Limb (tissue), 2 donors: ENCODE results near the gene CFDP1.
"Not testable (repeated sequence)": the region's sequence is repeated elsewhere in the genome, so short reads cannot be mapped to it uniquely, and the experiment has no call there.

Source experiments
- DNase-seq, 2 donors: peaks; one replicate each; pipeline ENCODE4 v3.0.0-alpha.2; 2016; ENCODE audit errors: extremely low spot score in 2 of 2

CFDP1 gene

DNA sequence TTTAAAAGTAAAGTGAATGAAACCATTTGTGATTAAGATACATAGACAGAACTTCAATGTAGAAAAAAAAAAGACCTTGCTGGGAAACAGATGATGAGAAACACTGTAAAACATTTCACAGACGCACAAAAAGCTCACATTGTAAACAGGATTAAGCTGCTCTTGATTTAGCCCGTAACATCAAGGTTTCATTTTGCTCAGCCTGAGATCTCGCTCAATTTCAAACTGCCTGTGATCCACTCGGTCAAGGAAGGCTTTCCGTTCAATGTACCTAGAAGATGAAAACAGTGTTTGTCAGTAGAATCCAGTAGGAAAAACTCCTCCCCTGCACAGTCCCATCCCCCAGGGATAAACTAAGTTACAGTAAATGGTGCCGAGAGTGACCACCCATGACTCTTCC lies 139.5 kb downstream of the CFDP1 start:
- no peak for DNase-seq

DNA sequence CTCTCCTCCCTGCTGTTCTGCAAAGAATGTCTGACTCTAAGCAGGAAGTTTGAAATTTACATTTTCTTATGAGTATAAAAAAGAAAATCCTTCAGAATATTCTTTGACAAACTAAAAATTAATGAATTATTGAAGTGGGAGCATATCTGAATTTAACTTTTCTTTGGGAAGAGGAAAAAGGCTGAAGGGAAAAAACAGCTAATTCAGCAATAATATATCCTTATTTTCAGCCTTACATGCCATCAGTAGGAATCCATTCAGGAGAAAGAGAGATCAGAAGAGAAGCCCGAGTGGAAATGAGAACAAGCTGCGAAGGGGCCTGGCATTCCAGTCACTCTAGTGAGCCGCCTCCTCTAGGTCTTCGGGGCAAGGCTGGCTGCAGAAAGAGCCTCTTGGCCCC lies 140.1 kb downstream of the CFDP1 start:
- no peak for DNase-seq

DNA sequence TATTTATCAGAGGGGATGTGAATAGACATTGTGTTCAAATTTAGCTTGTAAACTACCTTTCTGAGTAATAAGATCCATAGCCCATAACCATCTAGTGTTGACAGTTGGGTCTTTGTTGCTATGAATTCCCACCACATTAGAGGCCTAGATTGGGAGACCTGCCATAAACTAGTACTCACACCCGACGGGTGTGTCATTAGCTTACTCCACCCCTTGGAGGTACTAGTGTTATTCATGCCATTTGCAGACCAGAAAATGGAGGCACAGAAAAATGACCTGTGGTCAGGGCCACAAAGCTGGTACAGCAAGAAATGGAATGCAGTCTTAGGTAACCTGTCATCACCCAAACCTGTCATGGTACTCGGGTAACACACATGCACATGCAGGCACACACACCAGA lies 140.6 kb downstream of the CFDP1 start:
- DNase-seq: no peak

GRCh38 chr16:75289189-75289588 lies 144.1 kb downstream of the CFDP1 start:
- DNase-seq: no peak

DNA sequence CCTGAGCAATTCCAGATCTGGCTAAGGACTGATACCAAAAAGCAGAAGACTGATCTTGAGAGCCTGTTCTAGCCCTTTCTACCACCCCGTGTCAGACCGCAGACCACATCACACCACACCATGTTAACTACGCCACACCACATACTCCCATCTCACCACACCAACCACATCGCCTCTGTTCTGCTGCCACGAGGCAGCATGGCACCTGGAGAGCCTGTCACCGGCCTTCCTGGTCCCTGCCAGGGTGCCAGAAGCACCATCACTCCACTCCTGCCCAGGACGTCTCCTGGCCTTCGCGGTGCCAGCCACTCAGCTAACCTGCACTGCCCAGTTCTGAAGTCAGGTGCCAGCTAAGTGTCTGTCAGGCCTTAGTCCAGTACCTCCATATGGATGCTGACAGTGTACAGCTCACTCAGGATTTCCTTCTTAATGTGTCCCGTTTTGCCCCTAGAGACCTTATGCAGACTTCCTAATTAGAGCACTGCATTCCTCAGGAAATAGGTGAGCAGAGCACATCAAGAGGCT lies 144.6 kb downstream of the CFDP1 start:
- no peak for DNase-seq

- no peak for DNase-seq
Measured at GRCh38 chr16:75288181-75288580, 145.1 kb downstream of the CFDP1 start.

DNA sequence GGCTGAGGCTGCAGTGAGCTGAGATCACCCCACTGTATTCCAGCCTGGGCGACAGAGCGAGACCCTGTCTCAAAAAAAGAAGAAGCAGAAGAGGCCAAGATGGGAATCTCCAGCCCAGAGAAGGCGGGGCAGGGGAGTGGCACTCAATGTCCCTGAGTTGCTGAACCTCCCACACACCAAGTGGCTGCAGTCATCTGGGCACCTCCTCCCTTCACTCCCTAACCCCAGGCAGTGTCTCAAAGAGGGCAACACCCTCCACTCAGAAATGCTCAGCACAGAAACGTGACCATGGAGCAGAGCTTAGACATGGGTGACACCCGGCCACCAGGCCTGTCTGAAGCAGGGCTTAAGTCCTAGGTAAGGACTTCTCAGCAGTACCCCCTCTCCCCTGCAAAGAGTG lies 145.6 kb downstream of the CFDP1 start:
- no peak for DNase-seq

DNA sequence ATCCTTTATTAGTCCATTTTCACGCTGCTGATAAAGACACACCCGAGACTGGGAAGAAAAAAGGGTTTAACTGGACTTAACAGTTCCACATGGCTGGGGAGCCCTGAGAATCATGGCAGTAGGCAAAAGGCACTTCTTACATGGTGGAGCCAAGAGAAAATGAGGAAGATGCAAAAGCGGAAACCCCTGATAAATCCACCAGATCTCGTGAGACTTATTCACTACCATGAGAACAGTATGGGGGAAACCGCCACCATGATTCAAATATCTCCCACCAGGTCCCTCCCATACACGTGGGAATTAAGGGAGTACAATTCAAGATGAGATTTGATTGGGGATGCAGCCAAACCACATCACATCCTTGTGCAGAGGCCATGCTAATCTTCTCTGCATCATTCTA lies 146.9 kb downstream of the CFDP1 start:
- DNase-seq: no peak

DNA sequence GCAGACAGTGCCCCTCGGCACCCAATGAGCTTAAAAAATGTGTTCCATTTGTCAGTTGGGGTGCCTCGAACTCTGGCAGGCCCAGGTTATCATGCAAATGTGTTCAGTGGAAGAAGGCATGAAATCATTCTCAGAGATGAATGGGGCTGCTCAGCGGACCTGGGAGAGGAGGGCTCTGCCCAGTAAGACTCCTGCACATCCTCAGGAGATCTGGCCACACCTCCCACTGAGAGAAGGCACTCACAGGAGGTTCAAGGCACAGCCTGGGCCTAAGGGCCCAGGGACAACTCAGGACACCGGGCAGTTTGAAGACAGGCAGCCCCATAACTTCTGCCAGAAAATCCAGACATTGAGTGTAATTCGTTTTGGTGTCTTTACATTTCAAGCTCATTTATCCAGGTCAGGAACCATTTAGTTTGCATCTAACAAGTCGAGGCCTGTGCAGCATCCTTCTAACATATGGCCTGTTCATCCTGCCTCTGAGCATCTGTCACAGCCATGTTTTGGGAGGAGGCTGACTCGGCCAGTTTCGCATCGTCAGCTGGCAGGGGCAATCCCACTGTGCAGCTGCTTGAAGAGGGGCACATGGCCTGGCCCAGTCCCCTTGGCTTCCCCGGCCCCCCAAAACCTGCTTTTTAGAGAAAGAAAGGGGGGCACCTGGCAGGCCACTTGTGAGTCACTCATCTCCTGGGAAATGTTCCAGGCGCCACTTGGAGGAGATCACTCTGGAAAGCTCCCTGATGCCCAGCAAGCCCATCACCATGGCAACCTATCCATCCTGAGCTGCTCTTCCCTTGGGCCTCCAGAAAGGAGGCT lies 150.6 kb downstream of the CFDP1 start:
- no peak for DNase-seq

GRCh38 chr16:75281826-75282225 lies 151.5 kb downstream of the CFDP1 start:
- no peak for DNase-seq

DNA sequence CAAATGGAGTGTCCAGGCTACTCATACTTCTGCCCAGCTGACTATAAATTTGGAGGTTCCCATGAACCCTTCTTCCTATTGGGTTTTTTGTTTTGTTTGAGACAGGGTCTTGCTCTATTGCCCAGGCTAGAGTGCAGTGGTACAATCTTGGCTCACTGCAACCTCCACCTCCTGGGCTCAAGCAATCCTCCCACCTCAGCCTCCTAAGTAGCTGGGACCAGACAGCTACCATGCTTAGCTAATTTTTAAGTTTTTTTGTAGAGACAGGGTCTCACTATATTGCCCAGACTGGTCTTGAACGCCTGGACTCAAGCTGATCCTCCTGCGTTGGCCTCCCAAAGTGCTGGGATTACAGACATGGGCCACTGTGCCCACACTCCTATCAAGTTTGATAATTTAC lies 152.3 kb downstream of the CFDP1 start:
- DNase-seq: not testable (repeated sequence)

DNA sequence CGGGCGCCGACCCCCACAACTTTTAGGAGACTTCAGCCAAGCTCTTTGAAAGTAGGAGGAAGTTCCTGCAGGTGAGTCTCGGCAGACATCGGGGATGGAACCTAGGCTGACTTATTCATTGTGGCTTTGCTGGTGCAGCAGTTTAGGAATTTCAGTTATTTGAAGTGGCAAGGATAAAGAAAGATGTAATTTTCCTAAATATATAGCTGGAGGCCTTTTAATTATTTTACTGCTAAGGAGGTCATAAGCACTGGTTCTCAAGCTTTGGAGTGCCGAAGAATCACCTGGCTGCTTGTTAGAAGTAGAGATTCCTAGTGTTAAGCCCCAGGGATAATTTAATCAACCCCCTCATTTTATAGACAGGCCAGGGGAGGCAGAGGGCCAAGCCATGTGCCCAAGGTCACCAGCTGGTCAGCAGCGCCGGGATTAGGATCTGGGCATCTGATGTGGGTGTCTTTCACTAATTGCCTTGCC lies 152.9 kb downstream of the CFDP1 start:
- DNase-seq: no peak

DNA sequence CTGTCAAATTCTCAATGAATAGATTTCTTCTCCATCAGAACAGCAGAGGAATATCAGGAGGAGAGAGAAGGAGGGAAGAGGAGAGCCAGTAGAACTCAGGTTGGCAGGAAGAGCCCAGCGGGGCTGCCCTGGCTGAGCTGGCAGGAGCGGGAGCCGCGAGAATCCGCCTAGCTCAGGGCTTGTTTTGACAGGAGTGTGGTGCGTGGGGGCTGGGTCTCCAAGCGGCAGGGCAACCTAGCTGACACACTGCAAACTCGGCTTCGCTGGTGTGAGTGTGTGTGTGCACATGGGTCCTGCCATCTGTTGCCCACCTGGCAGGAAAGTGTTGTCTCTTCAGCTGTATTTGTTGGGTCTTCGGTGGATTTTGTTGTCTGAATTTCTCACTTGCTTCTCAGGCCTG lies 154.0 kb downstream of the CFDP1 start:
- DNase-seq: no peak

DNA sequence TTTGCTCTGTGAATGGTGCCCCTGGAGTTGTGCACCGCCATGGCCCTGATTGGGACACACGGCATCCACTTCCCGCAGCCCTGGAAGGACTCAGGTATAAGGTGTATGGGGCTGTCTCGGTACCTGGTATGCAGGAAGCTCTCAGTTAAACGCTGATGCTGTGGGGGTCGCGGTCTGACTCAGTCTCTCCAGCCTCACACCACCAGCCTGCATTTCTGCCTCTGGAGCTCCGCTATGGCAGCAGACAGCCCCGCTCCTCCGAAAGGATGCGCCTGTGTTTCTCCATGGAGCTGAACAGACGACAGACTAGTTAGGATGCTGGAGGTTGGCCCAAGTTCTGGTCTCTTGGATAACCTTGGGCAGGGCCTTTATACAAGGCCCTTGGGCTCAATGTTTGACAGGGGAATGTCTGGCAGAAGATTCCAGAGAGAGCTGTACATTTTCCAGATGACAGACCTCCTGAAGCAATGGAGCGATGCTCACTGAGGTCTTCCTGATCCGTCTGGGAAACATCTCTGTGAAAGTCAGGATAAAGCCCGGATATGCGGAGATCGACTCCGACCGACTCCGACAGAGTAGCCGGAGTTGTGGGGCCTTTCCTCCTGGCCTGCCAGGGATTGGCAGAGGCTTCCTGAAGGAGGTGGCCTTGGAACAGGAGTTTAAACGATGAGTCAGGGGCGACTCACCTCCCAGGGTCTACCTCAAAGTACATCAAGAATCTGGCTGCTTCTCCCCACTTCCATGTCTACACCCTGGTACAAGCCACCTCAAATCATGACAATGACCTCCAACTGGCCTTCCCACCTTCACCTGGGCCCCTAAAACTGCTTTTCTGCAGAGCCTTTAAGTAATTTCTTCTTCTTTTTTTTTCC lies 160.0 kb downstream of the CFDP1 start:
- DNase-seq: no peak

DNA sequence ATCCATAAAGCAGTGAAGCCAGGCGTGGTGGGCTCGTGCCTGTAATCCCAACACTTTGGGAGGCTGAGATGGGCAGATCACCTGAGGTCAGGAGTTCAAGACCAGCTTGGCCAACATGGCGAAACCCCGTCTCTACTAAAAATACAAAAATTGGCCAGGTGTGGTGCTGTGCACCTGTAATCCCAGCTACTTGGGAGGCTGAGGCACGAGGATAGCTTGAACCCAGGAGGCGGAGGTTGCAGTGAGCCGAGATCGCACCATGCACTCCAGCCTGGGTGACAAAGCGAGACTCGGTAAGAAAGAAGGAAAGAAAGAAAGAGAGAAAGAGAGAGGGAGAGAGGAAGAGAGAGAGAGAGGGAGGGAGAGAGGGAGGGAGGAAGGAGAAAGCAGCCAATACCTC lies 160.7 kb downstream of the CFDP1 start:
- not testable (repeated sequence) for DNase-seq

GRCh38 chr16:75272097-75272551 lies 161.2 kb downstream of the CFDP1 start:
- peak in 1 of 2 donors; percentile 45 for DNase-seq

DNA sequence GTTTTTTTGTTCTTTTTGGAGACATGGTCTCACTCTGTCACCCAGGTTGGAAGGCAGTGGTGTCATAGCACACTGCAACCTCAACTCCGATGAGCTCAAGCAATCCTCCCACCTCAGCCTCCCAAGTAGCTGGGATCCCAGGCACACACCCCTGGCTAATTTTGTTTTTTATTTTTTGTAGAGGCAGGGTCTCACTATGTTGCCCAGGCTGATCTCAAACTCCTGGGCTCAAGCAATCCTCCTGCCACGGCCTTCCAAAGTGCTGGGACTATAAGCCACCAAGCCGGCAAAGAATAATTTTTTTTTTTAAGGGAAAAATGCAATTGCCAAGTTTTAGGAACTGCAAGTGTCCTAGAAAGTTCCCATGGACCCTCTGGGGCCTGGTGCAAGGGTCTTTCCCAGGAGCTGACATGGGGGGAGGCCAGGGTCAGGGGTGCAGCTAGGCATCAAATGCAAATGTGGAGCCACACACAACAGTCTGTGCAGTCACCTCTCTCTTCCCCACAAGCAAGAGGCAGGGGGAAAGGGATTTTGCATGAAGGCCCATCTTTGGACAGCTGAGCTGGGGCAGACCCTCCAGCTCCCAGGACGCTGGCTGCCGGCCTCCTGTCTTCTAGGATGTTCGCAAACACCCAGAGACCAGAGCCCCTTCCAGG lies 161.7 kb downstream of the CFDP1 start:
- no peak for DNase-seq

- not testable (repeated sequence) for DNase-seq
Measured at GRCh38 chr16:75269358-75269757, 163.9 kb downstream of the CFDP1 start.

DNA sequence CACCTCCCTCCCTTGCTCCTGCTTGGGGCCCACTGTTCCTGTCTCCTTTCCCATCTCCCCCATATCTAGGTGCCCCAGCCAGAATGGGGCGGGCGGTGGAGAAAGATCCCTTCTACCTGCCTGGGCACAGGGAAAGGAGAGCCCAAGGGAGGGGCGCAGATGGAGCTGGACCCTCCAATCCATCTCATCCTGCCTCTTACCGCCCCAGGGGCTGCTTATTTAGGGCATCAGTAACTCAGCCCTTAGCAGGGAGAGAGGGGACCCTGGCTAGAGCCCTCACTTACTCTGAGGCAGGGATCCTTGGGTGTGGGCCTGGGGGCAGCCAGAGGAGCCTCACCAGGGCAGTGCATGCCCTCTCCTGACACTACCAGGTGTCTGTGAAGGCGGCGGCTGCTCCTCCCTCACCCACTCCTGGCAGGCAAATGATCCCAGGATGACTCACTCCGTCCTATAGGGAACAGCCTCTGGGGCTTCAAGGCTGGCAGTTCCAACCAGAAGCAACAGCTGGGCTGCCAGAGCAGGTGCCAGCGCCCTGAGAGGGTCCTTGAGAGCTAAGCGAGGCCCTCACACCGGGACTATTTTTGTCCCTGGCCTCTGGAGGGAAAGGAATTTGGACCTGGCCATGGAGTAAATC lies 165.6 kb downstream of the CFDP1 start:
- DNase-seq: peak in 1 of 2 donors; percentile 53

DNA sequence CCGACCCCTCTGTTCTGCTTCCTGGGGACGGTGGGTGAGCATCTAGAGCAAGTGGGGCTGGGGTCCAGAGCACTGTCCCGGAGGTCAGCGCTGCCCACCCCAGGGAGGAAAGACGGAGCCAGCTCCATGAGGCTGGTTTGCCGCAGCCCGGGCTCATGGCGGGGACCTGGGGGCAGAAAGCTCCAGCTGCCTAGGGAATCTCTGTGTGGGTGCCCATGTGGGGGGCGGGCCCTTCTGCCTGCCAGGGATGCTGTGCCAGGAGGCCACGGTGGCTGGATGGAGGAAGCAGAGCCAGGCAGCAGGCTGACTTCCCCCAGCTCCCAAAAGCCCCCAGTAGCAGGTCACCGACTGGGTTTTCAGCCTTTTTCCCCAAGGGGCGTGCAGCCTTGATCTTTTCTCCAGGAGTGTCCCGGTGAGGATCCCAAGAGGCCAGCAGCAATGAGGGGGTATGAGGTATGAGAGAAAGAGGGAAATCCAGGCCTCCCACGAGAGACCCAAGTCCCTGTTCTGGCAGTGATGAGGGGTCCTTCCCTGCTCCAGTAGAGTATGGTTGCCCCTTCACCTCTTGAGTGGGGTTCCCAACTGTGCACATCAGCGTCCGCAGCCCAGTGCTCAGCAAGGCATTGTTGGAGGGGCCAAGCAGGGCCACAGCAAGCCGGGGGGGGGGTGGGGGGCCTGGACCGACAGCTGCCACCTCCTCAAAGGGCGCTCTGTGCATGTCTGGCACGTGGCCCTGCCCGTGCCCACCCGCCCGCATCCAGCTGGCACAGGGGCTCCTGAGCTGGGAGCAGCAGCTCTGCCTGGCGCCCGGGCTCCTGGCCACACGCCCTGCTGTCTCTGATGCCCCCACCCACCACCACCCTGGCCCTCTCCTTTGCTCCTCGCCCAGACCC lies 166.3 kb downstream of the CFDP1 start:
- peak in 1 of 2 donors; percentile 67 for DNase-seq
